Upper lobe of left lung (tissue), 6 donors: ENCODE data around the gene DLG2. TPM values are rescaled to one million over a fixed set of nuclear protein-coding genes. Genes with fewer than 3 reads are reported as not detected.

Source experiments
- ATAC-seq, 2 donors: fragments of 200-7000 bp; cut with Tn5 transposase; one replicate each; pipeline ENCODE4 v1.9.1; 2022; ENCODE audit warnings: mild to moderate bottlenecking in 2 of 2, moderate library complexity in 2 of 2; ENCODE audit not compliant: low FRiP score in 2 of 2
- DNase-seq, 2 donors: peaks; one replicate each; pipeline ENCODE4 v3.0.0-alpha.2; 2019 to 2020
- H3K27ac ChIP-seq, 4 donors: fragments of 200-600 bp; sonication (generic); one replicate each; pipeline ENCODE4 v1.5.1; 2016 to 2019
- H3K27me3 ChIP-seq, 4 donors: fragments of 200-600 bp; sonication (generic); one replicate each; pipeline ENCODE4 v1.5.1; 2017 to 2019
- H3K36me3 ChIP-seq, 4 donors: fragments of 200-600 bp; sonication (generic); one replicate each; pipeline ENCODE4 v1.5.1; 2016 to 2019
- H3K4me1 ChIP-seq, 4 donors: fragments of 200-600 bp; sonication (generic); one replicate each; pipeline ENCODE4 v1.5.1; 2018 to 2019
- H3K4me3 ChIP-seq, 4 donors: fragments of 200-600 bp; sonication (generic); one replicate each; pipeline ENCODE4 v1.5.1; 2017 to 2019; ENCODE audit warnings: mild to moderate bottlenecking in 2 of 4, moderate library complexity in 1 of 4
- H3K9me3 ChIP-seq, 4 donors: fragments of 200-600 bp; sonication (generic); one replicate each; pipeline ENCODE4 v1.5.1; 2018 to 2019
- EP300 ChIP-seq, 4 donors: sonication (generic); formaldehyde crosslinking; IDR thresholded peaks; one replicate each; pipeline ENCODE4 v1.5.1; 2017; ENCODE audit warnings: antibody characterized with exemption in 4 of 4, control low read depth in 2 of 4
- POLR2A ChIP-seq, 4 donors: fragments of 450-650 bp; IDR thresholded peaks; one replicate each; pipeline ENCODE4 v1.5.1; 2016 to 2017; ENCODE audit warnings: antibody characterized with exemption in 4 of 4, mild to moderate bottlenecking in 2 of 4
- POLR2AphosphoS5 ChIP-seq, 2 donors: sonication (generic); formaldehyde crosslinking; IDR thresholded peaks; one replicate each; pipeline ENCODE4 v1.5.1; 2017; ENCODE audit warnings: antibody characterized with exemption in 2 of 2
- WGBS, 2 donors: methylation state at CpG; one replicate each; pipeline ENCODE4 v1.1.5; 2017 to 2018; 5-methylcytosine and 5-hydroxymethylcytosine counted together
- total RNA-seq, 6 donors: library from RNA; depleted of rRNA in 4 of 6; stranded (reverse); fragments of >200 nt in 4 of 6; gene quantifications; one replicate each; pipeline versions ENCODE4 v1.1.0 to v1.2.1, GENCODE V29; 2016 to 2021
- TF ChIP-seq, protein P1 (sequence below), 6 experiments: fragments of 450-650 bp in 4 of 6; fragments of 200-600 bp in 2 of 6; sonication (generic) in 2 of 6; IDR thresholded peaks; one replicate each; pipeline ENCODE4 v1.5.1; 2016 to 2019; ENCODE audit warnings: antibody characterized with exemption in 6 of 6
- donor health status: DM: no; HTN: no; CAD: no; lungs with moderate emphysema.
- donor health status: DM: no; HTN: yes; CAD: no; lungs with severe emphysema.

DLG2 gene
- total RNA-seq, 6 donors from 2014 or later, result 3.4 to 37.7 (median 9.1) TPM

GRCh38 chr11:83477772-83478171 is 2149.4 kb downstream of the DLG2 start:
- no peak overlapping the region for H3K27ac ChIP-seq
- no peak for ATAC-seq
- H3K27me3 ChIP-seq, result no peaks in the 10 kb centered on the region
- H3K9me3 ChIP-seq, result no peaks in the 10 kb centered on the region
- no peak for DNase-seq
- H3K36me3 ChIP-seq, result no peaks in the 10 kb centered on the region
- TF ChIP-seq POLR2A (IDR thresholded peaks at IDR 0.05) (no peak), EP300 (IDR thresholded peaks at IDR 0.05) (no peak), POLR2AphosphoS5 (IDR thresholded peaks at IDR 0.05) (no peak)
- TF ChIP-seq, protein P1, sequence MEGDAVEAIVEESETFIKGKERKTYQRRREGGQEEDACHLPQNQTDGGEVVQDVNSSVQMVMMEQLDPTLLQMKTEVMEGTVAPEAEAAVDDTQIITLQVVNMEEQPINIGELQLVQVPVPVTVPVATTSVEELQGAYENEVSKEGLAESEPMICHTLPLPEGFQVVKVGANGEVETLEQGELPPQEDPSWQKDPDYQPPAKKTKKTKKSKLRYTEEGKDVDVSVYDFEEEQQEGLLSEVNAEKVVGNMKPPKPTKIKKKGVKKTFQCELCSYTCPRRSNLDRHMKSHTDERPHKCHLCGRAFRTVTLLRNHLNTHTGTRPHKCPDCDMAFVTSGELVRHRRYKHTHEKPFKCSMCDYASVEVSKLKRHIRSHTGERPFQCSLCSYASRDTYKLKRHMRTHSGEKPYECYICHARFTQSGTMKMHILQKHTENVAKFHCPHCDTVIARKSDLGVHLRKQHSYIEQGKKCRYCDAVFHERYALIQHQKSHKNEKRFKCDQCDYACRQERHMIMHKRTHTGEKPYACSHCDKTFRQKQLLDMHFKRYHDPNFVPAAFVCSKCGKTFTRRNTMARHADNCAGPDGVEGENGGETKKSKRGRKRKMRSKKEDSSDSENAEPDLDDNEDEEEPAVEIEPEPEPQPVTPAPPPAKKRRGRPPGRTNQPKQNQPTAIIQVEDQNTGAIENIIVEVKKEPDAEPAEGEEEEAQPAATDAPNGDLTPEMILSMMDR (IDR thresholded peaks at IDR 0.05), result no peak
- no peaks in the 10 kb centered on the region for H3K4me1 ChIP-seq
- H3K4me3 ChIP-seq, result no peak overlapping the region

- WGBS, 2 donors, result 59 to 79% methylated on average over 3 of the region's 3 CpGs
- DNase-seq (no peak), ATAC-seq (no peak)
- no peaks in the 10 kb centered on the region for H3K27me3 ChIP-seq
- no peaks in the 10 kb centered on the region for H3K36me3 ChIP-seq
- H3K27ac ChIP-seq, result no peak overlapping the region
- H3K4me3 ChIP-seq, result no peak overlapping the region
- no peak for TF ChIP-seq POLR2AphosphoS5 (IDR thresholded peaks at IDR 0.05)
- TF ChIP-seq EP300 (IDR thresholded peaks at IDR 0.05), result no peak
- TF ChIP-seq POLR2A (IDR thresholded peaks at IDR 0.05), result no peak
- H3K4me1 ChIP-seq, result no peaks in the 10 kb centered on the region
- H3K9me3 ChIP-seq, result no peaks in the 10 kb centered on the region
Measured at GRCh38 chr11:83475760-83476159, 2151.4 kb downstream of the DLG2 start.

DNA sequence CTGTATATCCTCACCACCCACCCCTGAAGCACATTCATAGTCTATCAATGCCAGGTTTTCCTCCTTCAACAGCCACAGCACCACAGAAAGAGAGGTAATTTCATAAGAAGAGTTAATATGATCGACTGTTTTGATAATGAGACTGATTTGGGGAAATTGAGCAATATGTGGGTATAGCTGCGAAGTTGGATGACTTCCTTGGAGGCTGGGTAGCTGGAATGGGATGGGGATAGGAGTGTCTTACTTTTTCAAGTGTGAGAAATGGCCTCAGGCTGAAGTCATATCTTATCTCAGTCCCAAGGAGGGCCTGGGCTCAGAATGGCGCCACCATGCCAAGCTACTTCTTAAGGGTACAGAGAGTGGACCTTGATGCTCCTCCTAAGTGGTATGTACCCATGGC is 2153.4 kb downstream of the DLG2 start:
- Histone ChIP-seq H3K36me3 (no peaks in the 10 kb centered on the region), H3K27ac (no peak overlapping the region), H3K27me3 (no peaks in the 10 kb centered on the region), H3K4me1 (no peaks in the 10 kb centered on the region), H3K4me3 (no peak overlapping the region), H3K9me3 (no peaks in the 10 kb centered on the region)
- no peak for DNase-seq
- no peak for ATAC-seq
- 83% methylated on average over 3 of the region's 3 CpGs for WGBS, 2 donors
- TF ChIP-seq, protein P1 (IDR thresholded peaks at IDR 0.05), result no peak
- no peak for TF ChIP-seq POLR2AphosphoS5 (IDR thresholded peaks at IDR 0.05)
- no peak for TF ChIP-seq EP300 (IDR thresholded peaks at IDR 0.05)

DNA sequence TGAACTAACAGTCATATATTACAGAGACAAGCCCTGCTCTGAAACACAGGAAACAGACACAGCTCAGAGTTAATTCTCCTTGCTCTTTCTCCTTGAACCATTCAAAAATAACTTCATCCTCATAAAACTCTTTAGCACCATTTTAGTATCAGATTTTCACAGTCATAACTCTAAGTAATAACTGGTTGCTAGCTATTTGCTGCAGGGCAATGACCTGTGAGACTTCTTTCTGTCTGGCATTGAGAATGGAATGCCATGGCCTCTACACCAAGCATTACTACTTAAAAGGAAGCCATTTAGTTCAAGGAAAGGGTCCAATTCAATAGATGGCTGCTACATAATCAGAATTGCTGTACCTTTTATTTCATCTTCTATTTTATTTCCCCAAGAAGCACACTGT is 2154.3 kb downstream of the DLG2 start:
- no peak overlapping the region for H3K27ac ChIP-seq
- no peak for DNase-seq
- no peaks in the 10 kb centered on the region for H3K27me3 ChIP-seq
- H3K36me3 ChIP-seq, result no peaks in the 10 kb centered on the region
- no peaks in the 10 kb centered on the region for H3K9me3 ChIP-seq
- no peaks in the 10 kb centered on the region for H3K4me1 ChIP-seq
- H3K4me3 ChIP-seq, result no peak overlapping the region
- ATAC-seq, result no peak
- TF ChIP-seq EP300 (IDR thresholded peaks at IDR 0.05), result no peak
- no peak for TF ChIP-seq POLR2A (IDR thresholded peaks at IDR 0.05)
- TF ChIP-seq, protein P1 (IDR thresholded peaks at IDR 0.05), result no peak
- TF ChIP-seq POLR2AphosphoS5 (IDR thresholded peaks at IDR 0.05), result no peak

DNA sequence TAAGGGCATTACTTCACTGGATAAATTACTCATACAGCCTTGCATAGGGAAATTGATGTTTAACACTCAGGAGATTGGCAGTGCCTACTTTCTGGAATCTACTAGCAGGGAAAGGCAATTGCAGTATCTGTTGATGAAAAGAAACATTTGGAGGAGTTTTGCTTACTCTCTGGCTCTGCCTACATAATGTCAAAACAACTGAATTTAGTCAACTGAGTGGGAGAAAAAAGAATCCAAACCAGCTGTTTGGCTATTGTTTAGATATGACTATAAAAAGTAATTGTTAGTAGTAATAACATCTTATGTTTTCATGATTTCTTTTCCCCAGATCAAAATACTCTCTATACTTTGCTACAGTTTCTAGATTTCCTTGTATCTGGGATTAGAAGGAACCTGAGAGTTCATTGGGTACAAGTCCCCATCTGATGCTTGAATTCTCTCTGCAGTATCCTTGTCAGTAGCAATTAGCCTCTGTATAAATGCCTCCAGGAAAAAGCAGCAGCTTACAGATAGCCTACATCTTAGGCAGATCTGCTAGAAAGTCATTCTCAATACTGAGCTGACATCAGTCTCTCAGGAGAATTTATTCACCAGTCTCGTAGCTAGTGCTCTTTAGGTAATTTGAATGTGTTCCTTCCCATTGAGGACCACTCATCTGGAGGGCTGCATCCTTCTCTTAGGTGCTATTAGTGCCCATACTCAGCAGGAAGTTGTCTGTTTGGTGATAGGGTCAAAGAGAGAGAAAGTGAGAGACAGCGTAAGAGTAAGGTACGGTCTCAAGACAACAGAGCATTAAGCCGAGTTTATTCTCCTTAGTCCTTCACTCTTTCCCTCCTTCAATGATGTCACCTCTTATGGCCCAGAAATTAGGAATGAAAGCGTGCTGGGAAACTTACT is 2155.1 kb downstream of the DLG2 start:
- DNase-seq, result no peak

More for the DNA sequence above, 2155.1 kb downstream of the DLG2 start:
- Histone ChIP-seq H3K4me3 (no peak overlapping the region), H3K4me1 (no peaks in the 10 kb centered on the region), H3K27me3 (no peaks in the 10 kb centered on the region), H3K9me3 (no peaks in the 10 kb centered on the region), H3K27ac (no peak overlapping the region), H3K36me3 (no peaks in the 10 kb centered on the region)
- TF ChIP-seq, protein P1 (IDR thresholded peaks at IDR 0.05), result no peak
- TF ChIP-seq POLR2A (IDR thresholded peaks at IDR 0.05) (no peak), EP300 (IDR thresholded peaks at IDR 0.05) (no peak), POLR2AphosphoS5 (IDR thresholded peaks at IDR 0.05) (no peak)
- 72 to 76% methylated on average over 5 of the region's 5 CpGs for WGBS, 2 donors
- ATAC-seq, result no peak
